ENCODE measurements around the gene LDB2.

Gene LDB2

DNA sequence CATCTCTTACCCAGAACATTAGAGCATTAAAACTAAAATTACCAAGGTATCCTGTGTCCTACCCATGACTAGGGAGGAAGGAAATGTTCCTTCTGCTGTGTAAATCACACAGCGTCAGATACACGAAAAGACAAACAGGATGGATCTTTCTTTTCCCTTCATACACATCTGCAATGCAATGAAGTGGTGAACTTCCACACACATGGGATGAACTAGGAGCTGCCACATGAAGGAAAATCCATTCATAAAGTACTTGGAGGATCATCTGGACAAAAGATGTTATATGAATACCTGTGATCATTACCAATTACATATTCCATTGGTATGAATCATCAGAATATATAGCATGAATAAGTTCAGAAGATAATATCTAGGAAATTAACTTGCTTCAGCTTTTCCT lies 46.2 kb downstream of the LDB2 start:
- TF ChIP-seq, protein P1, sequence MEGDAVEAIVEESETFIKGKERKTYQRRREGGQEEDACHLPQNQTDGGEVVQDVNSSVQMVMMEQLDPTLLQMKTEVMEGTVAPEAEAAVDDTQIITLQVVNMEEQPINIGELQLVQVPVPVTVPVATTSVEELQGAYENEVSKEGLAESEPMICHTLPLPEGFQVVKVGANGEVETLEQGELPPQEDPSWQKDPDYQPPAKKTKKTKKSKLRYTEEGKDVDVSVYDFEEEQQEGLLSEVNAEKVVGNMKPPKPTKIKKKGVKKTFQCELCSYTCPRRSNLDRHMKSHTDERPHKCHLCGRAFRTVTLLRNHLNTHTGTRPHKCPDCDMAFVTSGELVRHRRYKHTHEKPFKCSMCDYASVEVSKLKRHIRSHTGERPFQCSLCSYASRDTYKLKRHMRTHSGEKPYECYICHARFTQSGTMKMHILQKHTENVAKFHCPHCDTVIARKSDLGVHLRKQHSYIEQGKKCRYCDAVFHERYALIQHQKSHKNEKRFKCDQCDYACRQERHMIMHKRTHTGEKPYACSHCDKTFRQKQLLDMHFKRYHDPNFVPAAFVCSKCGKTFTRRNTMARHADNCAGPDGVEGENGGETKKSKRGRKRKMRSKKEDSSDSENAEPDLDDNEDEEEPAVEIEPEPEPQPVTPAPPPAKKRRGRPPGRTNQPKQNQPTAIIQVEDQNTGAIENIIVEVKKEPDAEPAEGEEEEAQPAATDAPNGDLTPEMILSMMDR (IDR thresholded peaks at IDR 0.05), result no peak
- Histone ChIP-seq H3K27me3 (no peaks in the 10 kb centered on the region), H3K9me3 (no peaks in the 10 kb centered on the region), H3K36me3 (no peaks in the 10 kb centered on the region), H3K27ac (no peak overlapping the region), H3K4me1 (no peaks in the 10 kb centered on the region), H3K4me3 (no peak overlapping the region)
- intact Hi-C loops (cut with DNase I; ENCODE audit: low total_unique reads), result no loop called here
- DNase-seq, result no peak

DNA sequence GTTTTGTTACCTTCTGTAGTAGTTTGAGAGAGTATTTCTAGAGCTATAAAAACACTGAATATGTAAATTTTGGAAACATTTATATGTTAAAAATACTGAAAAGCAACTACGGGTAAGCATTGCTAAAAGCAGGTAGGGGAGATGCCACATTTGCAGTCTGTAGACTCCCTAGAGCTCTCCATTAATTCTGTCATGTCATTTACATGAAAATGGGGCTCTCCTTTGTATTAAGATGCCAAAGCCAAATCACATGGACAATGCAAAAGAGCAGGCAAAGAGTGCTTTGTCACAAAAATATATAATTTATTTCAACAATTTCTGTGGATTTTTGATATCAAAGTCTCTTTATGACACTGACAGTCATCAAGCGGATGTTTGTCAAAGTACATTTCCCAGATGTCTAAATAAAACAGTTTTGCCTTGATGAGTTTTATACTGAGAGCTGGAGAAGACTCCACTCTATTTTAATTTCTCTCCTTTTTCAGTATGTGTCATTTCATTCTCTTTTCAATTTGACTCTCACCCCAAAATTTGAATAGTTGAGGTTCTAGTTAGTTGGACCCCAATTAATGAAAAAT lies 51.8 kb downstream of the LDB2 start:
- Histone ChIP-seq H3K9me3 (no peaks in the 10 kb centered on the region), H3K4me1 (no peaks in the 10 kb centered on the region), H3K27ac (no peak overlapping the region), H3K27me3 (no peaks in the 10 kb centered on the region), H3K36me3 (no peaks in the 10 kb centered on the region), H3K4me3 (no peak overlapping the region)
- no peak for DNase-seq
- TF ChIP-seq, protein P1 (IDR thresholded peaks at IDR 0.05), result no peak
- intact Hi-C loops (cut with DNase I; ENCODE audit: low total_unique reads), result no loop called here

DNA sequence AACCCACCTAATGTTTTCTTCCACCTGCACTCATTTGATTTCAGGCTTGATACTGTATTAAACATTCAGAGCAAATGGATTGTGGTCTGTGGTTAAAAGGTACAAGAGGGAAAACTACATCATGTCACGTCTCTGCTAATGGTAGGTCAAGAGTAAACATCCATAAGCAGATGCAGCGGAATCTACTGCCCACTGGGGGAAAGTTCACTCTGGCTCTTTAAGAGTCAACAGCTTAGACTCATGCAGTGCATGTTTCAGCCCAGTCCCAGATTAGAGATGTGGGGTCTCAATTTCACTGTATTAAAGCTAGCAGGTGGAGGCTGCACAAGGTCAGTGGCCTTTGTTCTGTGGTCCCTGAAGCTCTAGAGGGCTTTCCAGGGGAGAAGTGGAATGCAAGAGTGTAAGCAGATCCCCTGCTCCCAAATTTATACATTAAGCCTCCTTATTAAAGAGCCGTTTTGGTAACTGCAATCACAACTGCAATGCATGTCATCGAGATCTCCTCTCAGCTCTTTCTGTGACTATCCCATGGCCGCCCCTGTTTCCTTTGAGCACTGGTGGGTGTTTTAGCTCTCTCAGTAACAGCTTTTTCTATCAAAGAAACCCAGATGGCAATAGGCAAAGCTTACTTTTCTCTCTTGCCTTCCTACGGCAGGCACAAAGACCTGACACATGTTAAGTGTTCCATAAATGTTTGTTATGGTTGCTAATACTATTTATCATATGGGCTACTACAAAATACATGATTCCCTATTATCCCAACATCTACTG lies 53.4 kb downstream of the LDB2 start:
- Histone ChIP-seq H3K9me3 (no peaks in the 10 kb centered on the region), H3K27ac (no peak overlapping the region), H3K4me3 (no peak overlapping the region), H3K4me1 (no peaks in the 10 kb centered on the region), H3K36me3 (no peaks in the 10 kb centered on the region), H3K27me3 (no peaks in the 10 kb centered on the region)
- TF ChIP-seq, protein P1 (IDR thresholded peaks at IDR 0.05), result no peak
- no peak for DNase-seq
- intact Hi-C loops (cut with DNase I; ENCODE audit: low total_unique reads), result no loop called here

DNA sequence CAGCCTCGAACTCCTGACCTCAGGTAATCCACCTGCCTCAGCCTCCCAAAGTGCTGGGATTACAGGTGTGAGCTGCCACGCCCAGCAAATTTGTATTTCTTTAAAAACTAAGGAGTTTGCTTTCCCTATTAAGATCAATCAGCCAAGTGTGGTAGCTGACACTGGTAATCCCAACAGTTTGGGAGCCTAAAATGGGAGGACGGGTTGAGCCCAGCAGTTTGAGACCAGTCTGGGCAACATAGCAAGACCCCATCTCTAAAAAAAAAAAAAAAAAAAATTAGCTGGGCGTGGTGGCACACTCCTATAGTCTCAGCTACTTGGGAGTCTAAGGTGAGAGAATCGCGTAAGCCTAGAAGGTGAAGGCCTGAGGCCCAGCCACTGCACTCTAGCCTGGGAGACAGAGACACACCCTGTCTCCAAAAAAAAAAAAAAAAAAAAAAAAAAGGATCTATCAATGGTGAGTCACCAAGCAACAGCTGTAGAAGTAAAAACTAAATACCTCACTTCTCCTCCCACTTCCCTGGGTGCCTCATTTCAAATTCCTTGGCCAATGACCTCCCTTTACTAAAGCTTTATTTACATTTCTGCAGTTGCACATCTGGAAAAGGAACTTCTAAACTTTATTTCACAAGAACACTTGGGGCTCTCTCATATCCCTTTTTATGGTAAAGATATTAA lies 54.5 kb downstream of the LDB2 start:
- TF ChIP-seq, protein P1 (IDR thresholded peaks at IDR 0.05), result no peak
- H3K4me3 ChIP-seq, result no peak overlapping the region
- H3K36me3 ChIP-seq, result no peaks in the 10 kb centered on the region
- no peak for DNase-seq
- H3K9me3 ChIP-seq, result no peaks in the 10 kb centered on the region
- H3K27me3 ChIP-seq, result no peaks in the 10 kb centered on the region
- intact Hi-C loops (cut with DNase I; ENCODE audit: low total_unique reads), result no loop called here
- no peaks in the 10 kb centered on the region for H3K4me1 ChIP-seq
- no peak overlapping the region for H3K27ac ChIP-seq

DNA sequence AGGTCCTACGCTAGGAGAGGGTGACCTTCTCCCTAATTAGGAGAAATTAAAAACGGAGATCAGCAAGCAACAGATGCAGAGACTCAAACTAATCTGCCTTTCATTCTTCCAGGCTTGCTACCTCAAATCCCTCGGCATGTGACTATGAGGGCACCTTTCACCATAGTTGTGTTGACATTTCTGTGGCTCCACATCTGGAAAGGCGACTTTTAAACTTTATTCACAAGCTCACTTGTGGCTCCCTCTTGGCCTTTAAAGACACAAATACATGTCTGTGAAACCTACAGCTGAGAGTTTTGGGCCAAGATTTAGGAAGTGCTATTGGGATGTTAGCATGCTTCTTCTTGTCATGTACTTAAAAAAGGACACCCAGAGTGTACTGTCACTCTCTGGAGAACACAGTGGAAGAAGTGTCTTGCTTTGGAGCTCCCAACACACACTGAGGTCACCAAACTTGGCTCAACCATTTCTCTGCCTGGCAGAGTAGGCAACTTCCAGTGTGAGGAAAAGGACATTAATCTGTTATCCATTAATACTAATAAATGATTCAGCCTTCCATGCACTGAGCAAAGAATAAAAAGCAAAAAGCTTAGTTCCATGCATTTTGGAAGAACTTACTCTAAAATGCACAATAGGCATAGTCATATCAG lies 60.1 kb downstream of the LDB2 start:
- TF ChIP-seq, protein P1 (IDR thresholded peaks at IDR 0.05), result no peak
- no peak for DNase-seq
- H3K36me3 ChIP-seq, result no peaks in the 10 kb centered on the region

More for the DNA sequence above, 60.1 kb downstream of the LDB2 start:
- H3K27me3 ChIP-seq, result no peaks in the 10 kb centered on the region
- no peaks in the 10 kb centered on the region for H3K4me1 ChIP-seq
- no peak overlapping the region for H3K27ac ChIP-seq
- H3K9me3 ChIP-seq, result no peaks in the 10 kb centered on the region
- intact Hi-C loops (cut with DNase I; ENCODE audit: low total_unique reads), result no loop called here
- H3K4me3 ChIP-seq, result no peak overlapping the region
